ENCODE measurements around the gene IGSF5.

DNA sequence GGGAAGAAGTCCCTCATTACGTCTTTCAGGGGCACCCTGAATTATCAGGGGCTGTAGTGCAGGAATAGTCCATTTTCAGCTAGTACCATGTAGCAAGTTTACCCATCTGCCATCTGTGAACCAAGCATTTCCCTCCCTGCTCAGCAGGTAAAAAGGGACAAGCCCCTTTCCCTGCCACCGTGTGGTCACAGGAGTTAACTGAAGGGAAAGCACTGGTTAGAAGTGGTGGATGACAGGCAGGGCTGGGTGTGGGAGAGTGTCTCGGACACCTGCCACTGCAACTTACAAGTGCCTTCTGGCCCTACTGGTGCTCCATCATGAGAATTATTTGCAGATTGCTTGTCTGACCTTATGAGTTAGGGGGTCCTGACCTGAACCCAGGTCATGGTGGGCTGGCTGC is 32.0 kb upstream of the IGSF5 start:
- no peak for TF ChIP-seq GABPA (IDR thresholded peaks at IDR 0.05 in 1 of 2, conservative IDR thresholded peaks at IDR 0.05 in 1 of 2)
- TF ChIP-seq CTCF (IDR thresholded peaks at IDR 0.05; ENCODE audit: low read depth, low read length, missing input control) = no peak
- TF ChIP-seq, protein P1, sequence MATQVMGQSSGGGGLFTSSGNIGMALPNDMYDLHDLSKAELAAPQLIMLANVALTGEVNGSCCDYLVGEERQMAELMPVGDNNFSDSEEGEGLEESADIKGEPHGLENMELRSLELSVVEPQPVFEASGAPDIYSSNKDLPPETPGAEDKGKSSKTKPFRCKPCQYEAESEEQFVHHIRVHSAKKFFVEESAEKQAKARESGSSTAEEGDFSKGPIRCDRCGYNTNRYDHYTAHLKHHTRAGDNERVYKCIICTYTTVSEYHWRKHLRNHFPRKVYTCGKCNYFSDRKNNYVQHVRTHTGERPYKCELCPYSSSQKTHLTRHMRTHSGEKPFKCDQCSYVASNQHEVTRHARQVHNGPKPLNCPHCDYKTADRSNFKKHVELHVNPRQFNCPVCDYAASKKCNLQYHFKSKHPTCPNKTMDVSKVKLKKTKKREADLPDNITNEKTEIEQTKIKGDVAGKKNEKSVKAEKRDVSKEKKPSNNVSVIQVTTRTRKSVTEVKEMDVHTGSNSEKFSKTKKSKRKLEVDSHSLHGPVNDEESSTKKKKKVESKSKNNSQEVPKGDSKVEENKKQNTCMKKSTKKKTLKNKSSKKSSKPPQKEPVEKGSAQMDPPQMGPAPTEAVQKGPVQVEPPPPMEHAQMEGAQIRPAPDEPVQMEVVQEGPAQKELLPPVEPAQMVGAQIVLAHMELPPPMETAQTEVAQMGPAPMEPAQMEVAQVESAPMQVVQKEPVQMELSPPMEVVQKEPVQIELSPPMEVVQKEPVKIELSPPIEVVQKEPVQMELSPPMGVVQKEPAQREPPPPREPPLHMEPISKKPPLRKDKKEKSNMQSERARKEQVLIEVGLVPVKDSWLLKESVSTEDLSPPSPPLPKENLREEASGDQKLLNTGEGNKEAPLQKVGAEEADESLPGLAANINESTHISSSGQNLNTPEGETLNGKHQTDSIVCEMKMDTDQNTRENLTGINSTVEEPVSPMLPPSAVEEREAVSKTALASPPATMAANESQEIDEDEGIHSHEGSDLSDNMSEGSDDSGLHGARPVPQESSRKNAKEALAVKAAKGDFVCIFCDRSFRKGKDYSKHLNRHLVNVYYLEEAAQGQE (IDR thresholded peaks at IDR 0.05) = no peak
- TF ChIP-seq, protein P2, sequence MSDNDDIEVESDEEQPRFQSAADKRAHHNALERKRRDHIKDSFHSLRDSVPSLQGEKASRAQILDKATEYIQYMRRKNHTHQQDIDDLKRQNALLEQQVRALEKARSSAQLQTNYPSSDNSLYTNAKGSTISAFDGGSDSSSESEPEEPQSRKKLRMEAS (IDR thresholded peaks at IDR 0.05) = no peak
- no peak for TF ChIP-seq RAD21 (IDR thresholded peaks at IDR 0.05)
